SIG-M5 treated with dmso at 0.1 percent for 504 hours (cell line): ENCODE results near the gene HOXA5.

Experiments
- DNase-seq: peaks from one replicate; lab custom pipeline; 2025; ENCODE audit not compliant: unreplicated experiment; lab: John Stamatoyannopoulos, UW

HOXA5 gene

DNA sequence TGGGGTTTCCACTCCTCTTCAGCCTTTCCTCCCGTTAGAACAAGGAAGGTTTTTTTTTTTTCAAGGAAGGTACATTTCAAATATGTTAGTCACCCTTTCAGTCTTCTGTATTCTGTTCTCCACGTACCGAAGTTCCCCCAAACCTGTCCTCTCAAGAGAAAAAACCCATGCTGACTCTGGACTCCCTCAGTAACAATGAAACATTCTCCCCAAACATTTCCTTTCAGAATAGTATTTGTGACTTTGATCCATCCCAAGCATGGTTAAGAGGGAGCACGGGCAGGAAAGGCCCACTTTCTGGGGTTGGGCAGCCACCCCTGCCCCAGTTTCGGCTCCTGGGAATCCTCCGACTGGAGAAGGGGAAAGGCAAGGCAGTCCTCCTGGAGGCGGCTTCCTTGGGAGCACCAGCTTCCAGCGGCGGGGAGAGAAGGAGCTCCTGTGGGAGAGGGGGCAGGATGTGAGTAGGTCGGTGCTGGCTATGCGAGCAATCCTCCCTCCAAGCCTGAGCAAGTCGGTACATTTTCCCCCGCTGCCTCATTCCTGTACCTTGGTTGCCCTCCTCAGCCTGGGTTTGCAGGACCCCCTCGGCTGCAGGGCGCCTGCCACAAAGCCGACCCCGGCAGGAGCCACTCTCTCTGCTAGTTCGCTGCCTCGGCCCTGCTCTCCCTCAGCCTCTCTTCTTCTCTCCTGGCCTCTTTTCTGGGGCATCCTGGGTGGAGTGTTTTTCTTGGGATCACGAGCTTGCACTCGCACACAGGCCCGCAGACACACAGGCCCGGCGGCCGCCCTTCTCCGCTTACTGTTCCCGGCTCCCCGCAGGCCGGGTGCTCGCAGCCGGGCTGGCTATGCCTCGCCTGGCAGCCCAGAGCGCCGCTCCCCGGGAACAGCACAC lies 45.5 kb downstream of the HOXA5 start:
- DNase-seq: no peak

DNA sequence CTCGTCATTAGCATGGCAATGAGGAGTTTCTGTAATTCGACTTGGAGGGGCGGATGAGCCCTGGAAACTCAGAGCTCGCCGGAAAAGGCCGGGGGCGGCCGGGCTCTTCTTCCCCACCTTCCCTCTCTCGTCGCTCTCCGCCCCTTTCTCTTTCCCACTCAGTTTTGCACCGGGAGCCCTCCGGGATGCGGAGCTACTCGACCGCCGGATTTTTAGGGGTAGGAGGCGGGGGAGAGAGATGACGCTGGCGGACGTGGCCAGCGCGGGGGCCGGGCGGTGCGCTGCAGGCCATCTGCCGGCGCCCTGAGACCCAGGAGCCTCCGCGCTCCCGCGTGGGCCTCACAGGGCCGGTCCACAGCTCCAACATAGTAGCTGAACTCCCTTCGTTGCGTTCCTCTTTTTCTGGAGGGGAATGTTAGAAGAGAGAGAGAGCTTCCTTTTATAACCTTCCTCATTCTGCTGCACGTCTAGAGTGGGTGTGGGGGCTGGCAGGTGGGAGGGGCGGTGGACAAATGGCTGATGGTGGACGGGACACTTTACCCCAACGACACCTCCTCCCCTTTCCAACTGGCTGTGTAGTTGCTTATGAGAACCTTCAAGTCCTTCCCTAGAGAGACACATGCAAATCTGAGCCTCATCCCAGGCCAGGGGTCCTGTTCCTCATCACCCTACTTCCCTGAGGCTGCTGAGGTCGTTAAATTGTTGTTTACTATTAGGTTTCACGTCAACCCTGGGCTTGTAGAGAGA lies 46.5 kb downstream of the HOXA5 start:
- peak; percentile 43 for DNase-seq

- peak; percentile 84 for DNase-seq
Measured at GRCh38 chr7:27095897-27096767, 47.3 kb downstream of the HOXA5 start, which contains the start of gene HOXA1. Gene HOXA1, minus strand, starts transcription at chr7:27096000. Its CDS starts 88 bp downstream, at chr7:27095912.

DNA sequence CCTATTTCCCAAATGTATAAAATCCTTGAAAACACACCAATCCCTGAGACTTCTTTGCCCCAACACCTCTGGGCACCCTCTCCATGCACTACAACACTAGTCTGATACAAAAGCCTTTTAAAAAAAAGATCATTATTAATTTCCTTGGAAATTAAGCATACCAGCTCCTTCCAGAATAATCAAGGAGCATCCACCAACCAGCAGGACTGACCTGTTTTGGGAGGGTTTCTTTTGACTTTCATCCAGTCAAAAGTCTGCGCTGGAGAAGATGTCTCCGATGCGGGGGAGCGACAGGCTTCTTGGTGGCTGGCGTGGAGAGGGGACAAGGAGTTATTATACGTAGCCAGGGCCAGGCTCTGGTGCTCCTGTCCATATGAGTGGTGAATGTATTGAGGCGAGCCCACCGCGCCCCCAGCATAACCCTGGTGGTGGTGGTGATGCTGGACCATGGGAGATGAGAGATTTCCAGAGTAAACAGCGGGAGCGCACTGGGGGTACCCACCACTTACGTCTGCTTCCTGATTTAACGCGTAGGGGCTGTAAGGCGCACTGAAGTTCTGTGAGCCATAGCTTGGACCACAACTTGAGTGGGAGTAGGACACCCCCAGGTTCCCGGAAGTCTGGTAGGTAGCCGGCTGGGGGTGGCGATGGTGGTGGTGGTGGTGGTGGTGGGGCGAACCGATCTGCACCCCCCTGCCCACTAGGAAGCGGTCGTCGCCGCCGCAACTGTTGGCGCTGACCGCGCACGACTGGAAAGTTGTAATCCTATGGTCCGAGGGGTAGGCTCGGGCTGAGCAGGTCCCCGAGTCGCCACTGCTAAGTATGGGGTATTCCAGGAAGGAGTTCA lies 48.2 kb downstream of the HOXA5 start:
- no peak for DNase-seq

DNA sequence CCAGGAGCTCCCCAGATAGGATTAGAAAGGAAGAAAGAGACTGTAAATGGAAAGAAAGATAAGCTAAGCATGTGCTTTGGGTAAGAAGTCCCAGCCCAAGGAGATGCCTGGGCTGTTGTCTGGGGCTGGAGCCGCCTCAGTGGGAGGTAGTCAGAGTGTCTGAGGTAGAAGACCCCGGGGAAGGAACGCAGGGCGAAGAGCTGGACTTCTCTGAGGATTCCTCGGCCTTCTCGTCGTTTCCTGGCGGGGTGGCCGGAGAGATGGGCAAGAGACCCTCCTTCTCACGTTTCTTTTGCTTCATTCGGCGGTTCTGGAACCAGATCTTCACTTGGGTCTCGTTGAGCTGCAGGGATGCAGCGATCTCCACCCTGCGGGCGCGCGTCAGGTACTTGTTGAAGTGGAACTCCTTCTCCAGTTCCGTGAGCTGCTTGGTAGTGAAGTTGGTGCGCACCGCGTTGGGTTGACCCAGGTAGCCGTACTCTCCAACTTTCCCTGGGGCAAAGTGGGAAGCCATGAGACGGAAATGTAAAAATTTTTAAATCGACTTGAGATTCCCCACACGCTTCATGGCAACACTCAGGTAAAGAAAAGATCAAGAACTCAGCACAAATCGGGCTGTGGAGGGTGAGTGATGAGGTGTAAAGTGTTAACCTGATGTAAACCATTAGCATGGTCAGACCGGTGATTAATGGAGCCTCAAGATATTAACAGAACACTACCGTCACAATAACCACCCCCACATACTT lies 49.0 kb downstream of the HOXA5 start:
- DNase-seq: no peak

DNA sequence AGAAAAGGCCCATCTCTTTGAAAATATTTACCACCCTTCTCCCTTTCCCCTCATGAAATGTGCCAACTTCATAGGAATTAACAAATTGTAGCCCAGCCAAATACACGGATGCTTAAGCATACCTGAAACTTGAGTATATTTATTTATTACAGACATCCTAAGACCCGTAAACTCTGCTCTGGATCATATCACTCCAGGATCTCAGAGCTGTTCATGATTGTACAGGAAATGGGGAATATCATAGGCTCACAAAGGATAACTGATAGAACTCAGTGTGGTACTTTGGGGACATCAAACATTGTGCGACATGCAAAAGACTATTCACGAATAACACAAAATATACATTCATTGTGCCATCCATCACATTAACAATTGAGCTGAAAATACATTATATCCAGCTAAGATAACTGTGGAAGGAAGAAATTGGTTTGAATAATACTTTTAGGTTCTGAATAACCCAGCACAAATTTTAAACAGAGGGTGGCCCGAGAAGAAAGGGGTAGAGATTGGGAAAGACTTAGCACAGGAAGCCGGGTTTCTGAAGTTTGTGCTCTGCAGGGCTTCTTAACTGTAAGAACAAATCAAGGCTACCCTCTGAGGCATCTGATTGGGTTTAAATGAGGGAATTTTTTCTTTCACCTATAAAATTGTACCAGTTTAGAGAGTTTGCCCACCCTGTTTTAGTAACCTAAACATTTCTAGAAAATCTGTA lies 50.1 kb downstream of the HOXA5 start:
- no peak for DNase-seq

DNA sequence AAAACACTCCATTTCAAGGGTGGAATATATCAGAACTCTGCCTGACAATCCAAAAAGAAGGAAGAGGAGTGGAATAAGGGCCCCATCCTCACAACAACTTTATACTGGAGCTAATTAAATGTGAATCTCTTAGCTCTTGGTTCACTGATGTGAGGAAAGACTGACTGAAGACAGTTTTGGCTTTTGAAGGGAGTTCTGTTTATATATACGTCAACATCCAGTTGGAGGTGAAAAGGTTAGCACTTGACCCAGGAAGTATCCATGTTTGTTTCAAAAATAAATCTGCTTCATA lies 50.7 kb downstream of the HOXA5 start:
- DNase-seq: no peak

- DNase-seq: no peak
Measured at GRCh38 chr7:27091941-27092818, 51.3 kb downstream of the HOXA5 start.

DNA sequence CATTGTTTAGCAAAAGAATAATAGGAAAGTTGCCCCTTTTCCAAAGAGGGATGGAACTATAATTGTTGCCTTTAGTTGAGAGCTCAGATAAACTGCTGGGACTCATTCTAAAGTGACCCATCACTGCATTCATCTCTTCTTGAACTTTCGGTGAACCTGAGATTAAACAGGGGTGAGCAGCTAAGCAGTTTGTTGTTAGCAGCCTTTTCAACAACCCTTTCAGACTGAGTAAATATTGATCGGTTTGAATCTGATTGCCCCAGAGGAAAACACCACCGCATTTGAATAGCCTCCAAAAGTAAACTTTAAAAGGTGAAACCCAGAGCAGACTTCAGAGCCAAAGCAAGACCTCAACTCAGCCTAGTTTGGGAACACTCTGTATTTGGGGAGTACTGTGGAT lies 52.4 kb downstream of the HOXA5 start:
- no peak for DNase-seq
